Measurements from ENCODE around the gene FAM210A.

DNA sequence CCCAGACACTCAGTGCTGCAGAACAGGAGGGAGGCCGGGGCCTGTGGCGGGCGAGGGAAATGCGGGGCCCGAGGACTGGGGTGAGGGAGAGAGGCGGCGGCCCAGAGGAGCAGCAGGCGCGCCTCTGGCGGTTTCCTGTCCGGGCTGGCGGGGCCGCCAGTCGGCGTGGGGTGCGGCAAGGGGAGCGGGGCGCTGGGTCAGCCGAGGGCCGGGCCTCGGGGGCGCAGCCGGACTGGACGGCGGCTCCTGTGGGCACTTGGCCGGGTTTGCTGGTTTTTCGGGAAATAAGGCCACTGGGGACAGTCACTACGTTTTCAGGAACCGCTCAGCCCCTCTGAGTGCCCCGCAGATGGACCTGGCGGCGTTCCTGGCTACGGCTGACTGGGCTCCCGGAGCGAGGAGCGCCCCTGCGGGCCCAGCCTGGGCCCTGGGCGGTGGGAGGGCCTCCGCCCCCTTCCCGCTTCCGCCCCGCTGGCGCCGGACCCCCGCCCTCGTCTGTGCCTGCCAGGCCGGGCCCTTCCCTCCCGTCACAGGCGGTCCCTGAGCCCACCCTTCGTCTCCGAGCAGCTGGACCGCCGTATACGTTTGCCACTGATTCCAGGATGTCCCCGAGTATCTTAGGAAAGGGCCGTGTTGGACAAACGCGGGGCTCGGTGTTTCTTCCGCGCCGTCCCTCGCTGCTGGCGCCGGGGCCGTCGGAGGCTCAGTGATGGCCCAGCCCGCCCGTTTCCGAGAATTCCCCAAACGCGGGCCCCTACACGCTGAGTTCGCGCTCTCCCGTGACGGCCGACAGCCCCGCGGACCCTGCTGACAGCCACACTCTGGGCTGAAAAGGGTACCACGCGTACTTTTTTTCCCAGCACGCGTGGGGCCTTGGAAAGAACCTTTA lies 84.6 kb downstream of the FAM210A start:
- TF ChIP-seq POLR2A (IDR thresholded peaks at IDR 0.05), result no peak
- TF ChIP-seq, protein P1, sequence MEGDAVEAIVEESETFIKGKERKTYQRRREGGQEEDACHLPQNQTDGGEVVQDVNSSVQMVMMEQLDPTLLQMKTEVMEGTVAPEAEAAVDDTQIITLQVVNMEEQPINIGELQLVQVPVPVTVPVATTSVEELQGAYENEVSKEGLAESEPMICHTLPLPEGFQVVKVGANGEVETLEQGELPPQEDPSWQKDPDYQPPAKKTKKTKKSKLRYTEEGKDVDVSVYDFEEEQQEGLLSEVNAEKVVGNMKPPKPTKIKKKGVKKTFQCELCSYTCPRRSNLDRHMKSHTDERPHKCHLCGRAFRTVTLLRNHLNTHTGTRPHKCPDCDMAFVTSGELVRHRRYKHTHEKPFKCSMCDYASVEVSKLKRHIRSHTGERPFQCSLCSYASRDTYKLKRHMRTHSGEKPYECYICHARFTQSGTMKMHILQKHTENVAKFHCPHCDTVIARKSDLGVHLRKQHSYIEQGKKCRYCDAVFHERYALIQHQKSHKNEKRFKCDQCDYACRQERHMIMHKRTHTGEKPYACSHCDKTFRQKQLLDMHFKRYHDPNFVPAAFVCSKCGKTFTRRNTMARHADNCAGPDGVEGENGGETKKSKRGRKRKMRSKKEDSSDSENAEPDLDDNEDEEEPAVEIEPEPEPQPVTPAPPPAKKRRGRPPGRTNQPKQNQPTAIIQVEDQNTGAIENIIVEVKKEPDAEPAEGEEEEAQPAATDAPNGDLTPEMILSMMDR (IDR thresholded peaks at IDR 0.05), result no peak

Measured in right lobe of liver (tissue), 4 donors.